GM18858 (cell line): Measurements from ENCODE around the gene MS4A12.
A peak's percentile ranks its signal among the peaks of the same experiment; 100 is the strongest.
"Not testable (repeated sequence)": the region's sequence is repeated elsewhere in the genome, so short reads cannot be mapped to it uniquely, and the experiment has no call there.

Source experiments
- ATAC-seq: cut with Tn5 transposase; IDR thresholded peaks from one replicate; pipeline ENCODE4 v1.9.1; 2021; ENCODE audit not compliant: unreplicated experiment

MS4A12 gene

DNA sequence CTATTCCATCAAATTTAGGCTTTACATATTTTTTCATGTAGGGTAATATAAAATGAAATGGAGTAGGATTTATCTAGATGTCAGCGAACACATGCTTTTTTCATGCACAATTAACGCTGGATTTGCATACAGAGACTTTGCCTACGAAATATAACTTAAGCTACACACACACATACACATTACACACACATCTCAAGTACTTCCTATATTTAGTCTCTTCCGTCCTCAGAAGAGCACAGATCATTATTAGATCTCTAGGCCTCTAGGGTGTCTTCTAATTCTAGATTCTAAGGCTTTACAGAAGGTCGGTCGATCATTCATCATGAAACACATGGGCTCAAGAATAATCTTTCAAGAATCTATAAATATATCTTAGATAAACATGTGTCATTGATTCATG, 18.8 kb downstream of the MS4A12 start:
- no peak for ATAC-seq

DNA sequence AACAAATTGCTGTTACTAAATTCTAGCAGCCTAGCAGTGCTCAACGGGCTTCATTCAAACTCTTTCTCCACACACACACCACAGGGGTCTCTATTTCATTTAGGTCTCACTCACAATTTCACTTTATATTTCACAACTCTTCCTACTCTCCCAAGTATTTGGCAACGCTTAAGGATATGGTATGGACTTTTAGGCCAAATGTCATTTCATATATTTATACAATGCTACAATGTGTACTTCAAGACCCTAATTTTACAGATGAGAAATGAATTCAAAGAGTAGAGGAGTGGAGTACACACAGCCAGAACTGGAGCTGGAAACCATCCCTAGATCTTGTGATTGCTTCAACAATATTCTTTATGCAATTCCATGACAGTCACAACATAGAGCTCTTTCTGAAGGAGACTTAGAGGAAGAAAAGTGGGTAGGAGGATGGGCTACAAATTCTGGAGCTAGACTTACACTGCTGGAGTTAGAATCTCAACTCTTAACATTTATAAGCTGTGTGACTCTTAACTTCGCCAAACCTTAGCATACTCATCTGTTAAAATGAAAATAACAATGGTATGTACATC, 20.2 kb downstream of the MS4A12 start:
- ATAC-seq: no peak

DNA sequence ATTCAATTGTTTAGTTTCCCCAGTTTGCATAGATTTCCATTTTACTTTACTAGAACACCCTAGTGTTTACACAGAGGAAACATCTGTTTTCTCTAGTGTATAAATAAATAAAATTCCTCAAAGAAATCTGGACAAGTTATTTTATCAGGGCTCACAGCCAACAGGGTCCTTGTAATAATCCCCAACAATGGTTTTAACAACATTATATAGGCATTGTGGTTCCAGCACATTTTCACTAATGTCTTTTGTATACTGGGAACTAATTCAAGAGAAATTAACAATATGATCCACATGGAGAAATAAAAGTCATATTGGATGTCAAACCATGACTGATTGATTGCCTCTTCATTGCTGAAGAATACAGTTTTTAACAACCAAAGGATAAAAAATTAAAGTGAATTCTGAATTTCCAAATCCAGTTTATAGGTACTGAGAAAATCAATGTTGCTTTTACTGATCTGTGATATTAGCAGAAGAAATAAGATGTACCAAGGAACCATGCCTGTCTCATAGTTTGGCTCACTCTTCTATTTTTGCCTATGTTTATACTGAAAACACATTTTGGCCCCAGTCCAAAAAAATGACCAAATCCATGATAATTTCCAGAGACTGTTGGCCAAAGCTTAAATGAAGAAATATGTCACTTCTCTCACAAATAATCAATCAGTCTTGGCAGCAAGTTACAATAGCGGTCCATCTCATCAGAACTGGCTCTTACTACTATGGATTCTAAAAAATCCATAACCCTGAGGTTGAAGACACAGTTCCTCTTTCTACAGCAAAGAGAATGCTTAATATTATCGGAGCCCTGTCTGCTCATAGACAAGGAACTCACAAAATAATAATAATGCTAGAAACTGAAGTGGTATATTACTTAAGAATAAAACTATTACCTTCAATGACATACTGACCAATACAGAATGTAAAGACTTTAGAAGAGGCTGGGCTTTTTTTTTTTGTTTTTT, 21.2 kb downstream of the MS4A12 start:
- ATAC-seq: no peak

DNA sequence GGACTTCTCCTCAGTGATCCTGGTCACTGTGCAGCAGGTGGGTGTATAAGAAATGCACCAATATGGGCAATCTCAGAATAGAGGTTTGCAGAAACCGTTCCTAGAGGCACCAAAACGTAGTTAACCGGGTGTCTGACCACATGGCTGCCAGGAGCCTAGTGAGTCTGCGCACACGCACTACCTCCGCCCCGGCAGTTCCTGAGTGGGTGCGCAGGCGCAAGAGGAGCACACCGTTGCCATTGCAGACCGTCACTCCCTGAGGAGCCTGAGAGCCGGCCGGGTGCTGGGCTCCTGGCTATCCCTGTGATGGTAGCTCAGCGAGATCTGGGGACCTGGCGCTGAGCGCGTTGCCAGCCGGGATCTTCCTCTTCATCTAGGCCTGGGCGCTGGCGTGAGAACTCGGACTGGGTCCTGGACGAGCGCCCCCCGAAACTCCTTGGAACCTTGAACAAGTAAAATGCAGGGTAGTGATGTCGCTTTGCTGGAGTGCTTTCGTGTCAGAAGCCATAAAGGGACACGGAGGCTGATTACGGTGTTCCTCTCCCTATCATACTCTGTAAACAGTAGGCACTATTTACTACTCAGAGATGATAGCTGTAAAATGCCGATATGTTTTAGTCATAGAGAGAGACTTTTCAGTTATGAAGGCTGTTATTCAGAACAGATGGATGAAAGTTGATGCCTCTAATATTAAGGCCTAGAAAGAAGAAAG, 22.7 kb downstream of the MS4A12 start, which contains the start of gene MS4A13:
Gene MS4A13, plus strand, starts transcription at position 249 of the 712 bp plus-strand sequence. CDS start 2,692 bp downstream, outside the sequence.
- ATAC-seq: no peak

DNA sequence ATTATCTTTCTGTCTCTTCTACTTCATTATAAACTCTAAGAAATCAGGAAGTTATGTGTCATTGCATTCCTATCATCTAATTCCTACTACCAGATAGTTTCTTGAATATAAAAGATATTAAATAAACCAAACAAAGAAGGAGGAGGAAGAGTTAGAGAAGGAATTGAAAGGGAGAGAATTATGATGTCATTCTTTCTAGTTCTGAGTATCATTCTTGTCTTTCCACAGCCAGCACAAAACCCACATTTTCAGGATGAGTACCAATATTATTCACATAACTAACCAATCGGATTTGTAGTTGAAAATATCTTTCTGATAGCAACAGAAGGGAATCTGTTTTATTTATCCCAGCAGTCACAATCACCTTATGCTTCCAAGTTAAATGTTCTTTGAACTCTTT, 35.9 kb downstream of the MS4A12 start:
- ATAC-seq: peak; percentile 30

DNA sequence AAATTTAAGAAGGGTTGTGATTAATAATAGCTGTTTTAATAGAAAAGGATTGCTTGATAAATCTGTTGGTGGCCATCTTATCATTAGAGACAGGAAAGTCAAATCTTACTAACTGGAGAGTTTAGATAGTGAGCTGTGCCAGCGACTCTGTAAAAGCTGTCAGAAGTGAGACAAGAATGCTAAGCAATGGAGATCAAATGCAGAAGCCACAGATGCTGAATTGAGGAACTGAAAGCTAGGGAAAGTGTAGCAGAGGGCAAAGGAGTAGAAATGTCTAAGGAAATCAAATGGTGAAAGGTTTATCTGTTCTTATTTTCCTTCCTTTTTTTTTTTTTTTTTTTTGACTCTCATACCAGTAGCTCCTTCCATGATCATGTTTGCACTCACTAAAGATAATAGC, 36.4 kb downstream of the MS4A12 start:
- peak; percentile 91 for ATAC-seq

DNA sequence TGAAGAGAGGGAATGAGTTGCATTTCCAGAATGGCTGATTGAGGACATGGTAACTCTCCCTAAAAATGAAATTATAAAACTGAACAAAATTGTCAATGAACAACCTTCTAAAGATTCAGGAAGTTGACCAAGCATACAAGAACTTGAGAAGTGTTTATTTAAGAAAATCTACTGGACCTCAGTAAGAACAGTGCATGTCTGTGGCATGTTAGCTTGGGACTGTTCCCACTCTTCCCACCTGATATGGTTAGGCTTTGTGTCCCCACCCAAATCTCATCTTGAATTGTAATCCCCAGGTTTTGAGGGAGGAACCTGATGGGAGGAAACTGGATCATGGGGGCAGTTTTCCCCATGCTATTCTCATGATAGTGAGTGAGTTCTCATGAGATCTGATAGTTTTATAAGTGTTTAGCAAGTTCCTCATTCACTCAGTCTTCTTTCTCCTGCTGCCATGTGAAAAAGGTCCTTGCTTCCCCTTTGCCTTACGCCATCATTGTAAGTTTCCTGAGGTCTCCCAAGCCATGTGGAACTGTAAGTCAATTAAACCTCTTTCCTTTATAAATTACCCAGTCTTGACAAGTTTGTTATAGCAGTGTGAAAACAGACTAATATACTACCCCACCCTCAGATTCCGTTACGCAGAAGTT, 38.0 kb downstream of the MS4A12 start:
- ATAC-seq: no peak

DNA sequence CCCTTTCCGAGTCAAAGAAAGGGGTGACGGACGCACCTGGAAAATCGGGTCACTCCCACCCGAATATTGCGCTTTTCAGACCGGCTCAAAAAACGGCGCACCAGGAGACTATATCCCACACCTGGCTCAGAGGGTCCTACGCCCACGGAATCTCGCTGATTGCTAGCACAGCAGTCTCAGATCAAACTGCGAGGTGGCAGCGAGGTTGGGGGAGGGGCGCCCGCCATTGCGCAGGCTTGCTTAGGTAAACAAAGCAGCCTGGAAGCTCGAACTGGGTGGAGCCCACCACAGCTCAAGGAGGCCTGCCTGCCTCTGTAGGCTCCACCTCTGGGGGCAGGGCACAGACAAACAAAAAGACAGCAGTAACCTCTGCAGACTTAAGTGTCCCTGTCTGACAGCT, 39.8 kb downstream of the MS4A12 start:
- not testable (repeated sequence) for ATAC-seq

DNA sequence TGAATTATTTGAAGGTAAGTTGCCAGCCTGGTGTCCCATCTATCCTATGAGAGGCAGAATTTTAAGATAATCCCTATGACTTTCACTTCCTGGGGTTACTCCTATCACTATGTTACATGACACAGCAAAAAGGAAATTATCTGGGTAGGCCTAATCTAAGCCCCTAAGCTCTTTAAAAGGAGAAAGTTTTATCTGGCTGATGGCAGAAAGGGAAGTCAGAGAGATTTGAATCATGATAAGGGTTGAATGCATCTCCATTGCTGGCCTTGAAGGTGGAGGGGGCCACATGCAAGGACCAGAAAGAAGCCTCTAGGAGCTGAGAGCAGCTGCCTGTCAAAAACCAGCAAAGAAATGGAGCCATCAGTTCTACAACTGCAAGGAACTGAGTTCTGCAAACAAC, 46.0 kb downstream of the MS4A12 start:
- not testable (repeated sequence) for ATAC-seq

DNA sequence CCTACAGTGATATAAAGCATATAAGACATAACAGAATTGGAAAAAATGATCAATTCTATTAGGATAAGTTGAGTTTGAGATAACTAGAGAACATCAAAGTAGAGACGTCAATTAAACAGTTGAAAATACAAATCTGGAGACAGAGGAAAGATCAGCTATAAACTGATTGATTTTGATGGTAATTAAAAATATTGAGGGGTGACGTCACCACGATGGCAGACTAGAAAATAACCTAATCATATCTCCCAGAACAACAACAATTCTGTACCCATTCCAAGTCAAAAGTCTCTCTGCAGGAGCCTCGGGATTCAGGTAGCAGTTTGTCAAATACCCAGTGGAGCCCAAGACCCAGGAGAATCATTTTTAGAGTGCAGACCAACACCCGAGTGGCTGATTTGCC, 51.5 kb downstream of the MS4A12 start:
- no peak for ATAC-seq
